Neural crest cell (in vitro differentiated cells): ENCODE results near the gene PEMT. TPM values are rescaled to one million over a fixed set of nuclear protein-coding genes. Genes with fewer than 3 reads are reported as not detected.
A peak's percentile ranks its signal among the peaks of the same experiment; 100 is the strongest.

ENCODE experiments used
- DNase-seq: peaks from one replicate; pipeline ENCODE4 v3.0.0; 2021; ENCODE audit warnings: low read depth, mixed read lengths, low spot score
- H3K27ac Mint-ChIP-seq: one replicate; pipeline ENCODE4 v1.8.0; 2021; ENCODE audit warnings: mild to moderate bottlenecking, mixed read lengths; ENCODE audit not compliant: unreplicated experiment
- H3K27me3 Mint-ChIP-seq: 2 replicates; pipeline ENCODE4 v1.8.0; 2021; ENCODE audit warnings: low read depth, mild to moderate bottlenecking, mixed read lengths
- H3K36me3 Mint-ChIP-seq: 2 replicates; pipeline ENCODE4 v1.8.0; 2021; ENCODE audit warnings: low read depth, mild to moderate bottlenecking, mixed read lengths
- H3K4me1 Mint-ChIP-seq: 2 replicates; pipeline ENCODE4 v1.8.0; 2021; ENCODE audit warnings: mixed read lengths
- H3K4me3 Mint-ChIP-seq: one replicate; pipeline ENCODE4 v1.8.0; 2021; ENCODE audit warnings: mild to moderate bottlenecking, mixed read lengths
- H3K9me3 Mint-ChIP-seq: 2 replicates; pipeline ENCODE4 v1.8.0; 2021; ENCODE audit warnings: mixed read lengths
- CTCF ChIP-seq: fragments of 200-600 bp; sonication (generic); conservative IDR thresholded peaks from 2 replicates; pipeline ENCODE4 v1.5.0; 2021; ENCODE audit warnings: antibody characterized with exemption, mild to moderate bottlenecking
- total RNA-seq: library from RNA; stranded (reverse); gene quantifications from 2 replicates; pipeline ENCODE4 v1.2.1, GENCODE V29; 2021

The PEMT gene
- total RNA-seq, 1 donor from 2014 or later: 43.0 TPM

GRCh38 chr17:17463821-17464220, 127.7 kb downstream of the PEMT start:
- Mint-ChIP-seq H3K4me3 (no peak overlapping the region), H3K9me3 (peaks cover 8% of the 10 kb centered on the region), H3K4me1 (peaks cover 3% of the 10 kb centered on the region), H3K27ac (no peak overlapping the region), H3K27me3 (peaks cover 40% of the 10 kb centered on the region), H3K36me3 (peaks cover 4% of the 10 kb centered on the region)
- no peak for TF ChIP-seq CTCF
- no peak for DNase-seq

- H3K4me3 Mint-ChIP-seq: no peak overlapping the region
- H3K27me3 Mint-ChIP-seq: peaks cover 39% of the 10 kb centered on the region
- peaks cover 8% of the 10 kb centered on the region for H3K9me3 Mint-ChIP-seq
- H3K27ac Mint-ChIP-seq: peak overlapping the region; percentile 35
- H3K4me1 Mint-ChIP-seq: peaks cover 3% of the 10 kb centered on the region
- peaks cover 4% of the 10 kb centered on the region for H3K36me3 Mint-ChIP-seq
- TF ChIP-seq CTCF: no peak
- no peak for DNase-seq
These were observed 129.3 kb downstream of the PEMT start for GRCh38 chr17:17462048-17462824.

GRCh38 chr17:17460038-17460437, 131.5 kb downstream of the PEMT start:
- Mint-ChIP-seq H3K4me1 (no peaks in the 10 kb centered on the region), H3K4me3 (no peak overlapping the region), H3K36me3 (peaks cover 4% of the 10 kb centered on the region), H3K27me3 (peaks cover 34% of the 10 kb centered on the region), H3K27ac (no peak overlapping the region), H3K9me3 (peaks cover 8% of the 10 kb centered on the region)
- DNase-seq: no peak
- no peak for TF ChIP-seq CTCF

GRCh38 chr17:17457680-17458079, 133.8 kb downstream of the PEMT start:
- no peak for TF ChIP-seq CTCF
- peaks cover 4% of the 10 kb centered on the region for H3K36me3 Mint-ChIP-seq
- peaks cover 17% of the 10 kb centered on the region for H3K27me3 Mint-ChIP-seq
- peaks cover 8% of the 10 kb centered on the region for H3K9me3 Mint-ChIP-seq
- no peaks in the 10 kb centered on the region for H3K4me1 Mint-ChIP-seq
- no peak overlapping the region for H3K4me3 Mint-ChIP-seq
- no peak overlapping the region for H3K27ac Mint-ChIP-seq
- no peak for DNase-seq

- H3K27ac Mint-ChIP-seq: no peak overlapping the region
- no peak overlapping the region for H3K4me3 Mint-ChIP-seq
- H3K9me3 Mint-ChIP-seq: peaks cover 8% of the 10 kb centered on the region
- no peak for DNase-seq
- H3K36me3 Mint-ChIP-seq: peaks cover 4% of the 10 kb centered on the region
- peaks cover 17% of the 10 kb centered on the region for H3K27me3 Mint-ChIP-seq
- TF ChIP-seq CTCF: no peak
- H3K4me1 Mint-ChIP-seq: no peaks in the 10 kb centered on the region
These were observed 135.3 kb downstream of the PEMT start for GRCh38 chr17:17456251-17456650.

Other genes with a start within 250 kb of the PEMT start
- 20.5 and 22.2 TPM in 2 replicates for gene MED9, start 114.7 kb downstream of the PEMT start, total RNA-seq
- gene RASD1, start 95.3 kb downstream of the PEMT start, total RNA-seq: 8.0 and 8.3 TPM in 2 replicates
- 53.6 and 54.0 TPM in 2 replicates for gene RAI1, start 89.8 kb upstream of the PEMT start, total RNA-seq
- 128 and 132 TPM in 2 replicates for gene SREBF1, start 245.3 kb upstream of the PEMT start, total RNA-seq